Spleen (tissue), 7 donors: ENCODE measurements around the gene TARBP1.

Source experiments
- POLR2AphosphoS5 ChIP-seq, 3 donors: sonication (generic); formaldehyde crosslinking; IDR thresholded peaks; one replicate each; pipeline ENCODE4 v1.5.1; 2017; ENCODE audit warnings: antibody characterized with exemption in 3 of 3
- TF ChIP-seq, protein P1 (sequence below), 11 experiments: fragments of 200-600 bp in 7 of 11; fragments of 450-650 bp in 4 of 11; sonication (generic) in 4 of 11; IDR thresholded peaks in 8 of 11; conservative IDR thresholded peaks in 3 of 11; 1 replicate in 7 of 11; 2 replicates in 4 of 11; pipeline versions ENCODE4 v1.4.0 to v1.8.0; 2016 to 2021; ENCODE audit warnings: antibody characterized with exemption in 11 of 11, inconsistent platforms in 4 of 11, mild to moderate bottlenecking in 1 of 11
- donor health status: DM: no; HTN: no; CAD: no; lungs with moderate emphysema.
- donor health status: DM: no; HTN: no; CAD: no.
- donor health status: DM: no; HTN: no; CAD: no.

- TF ChIP-seq POLR2AphosphoS5 (IDR thresholded peaks at IDR 0.05): no peak
- TF ChIP-seq, protein P1, sequence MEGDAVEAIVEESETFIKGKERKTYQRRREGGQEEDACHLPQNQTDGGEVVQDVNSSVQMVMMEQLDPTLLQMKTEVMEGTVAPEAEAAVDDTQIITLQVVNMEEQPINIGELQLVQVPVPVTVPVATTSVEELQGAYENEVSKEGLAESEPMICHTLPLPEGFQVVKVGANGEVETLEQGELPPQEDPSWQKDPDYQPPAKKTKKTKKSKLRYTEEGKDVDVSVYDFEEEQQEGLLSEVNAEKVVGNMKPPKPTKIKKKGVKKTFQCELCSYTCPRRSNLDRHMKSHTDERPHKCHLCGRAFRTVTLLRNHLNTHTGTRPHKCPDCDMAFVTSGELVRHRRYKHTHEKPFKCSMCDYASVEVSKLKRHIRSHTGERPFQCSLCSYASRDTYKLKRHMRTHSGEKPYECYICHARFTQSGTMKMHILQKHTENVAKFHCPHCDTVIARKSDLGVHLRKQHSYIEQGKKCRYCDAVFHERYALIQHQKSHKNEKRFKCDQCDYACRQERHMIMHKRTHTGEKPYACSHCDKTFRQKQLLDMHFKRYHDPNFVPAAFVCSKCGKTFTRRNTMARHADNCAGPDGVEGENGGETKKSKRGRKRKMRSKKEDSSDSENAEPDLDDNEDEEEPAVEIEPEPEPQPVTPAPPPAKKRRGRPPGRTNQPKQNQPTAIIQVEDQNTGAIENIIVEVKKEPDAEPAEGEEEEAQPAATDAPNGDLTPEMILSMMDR (IDR thresholded peaks at IDR 0.05 in 8 of 11, conservative IDR thresholded peaks at IDR 0.05 in 3 of 11): no peak
Measured at GRCh38 chr1:234507626-234508387, 28.8 kb upstream of the TARBP1 start.
